GM18511 (cell line): ENCODE results near the gene TDP1.
"Not testable (repeated sequence)": the region's sequence is repeated elsewhere in the genome, so short reads cannot be mapped to it uniquely, and the experiment has no call there.

Experiments
- ATAC-seq: cut with Tn5 transposase; IDR thresholded peaks from one replicate; pipeline ENCODE4 v1.9.1; 2021; ENCODE audit warnings: mild to moderate bottlenecking, moderate library complexity; ENCODE audit not compliant: unreplicated experiment

The TDP1 gene

GRCh38 chr14:89986462-89987160 is 30.9 kb downstream of the TDP1 start:
- ATAC-seq: no peak

GRCh38 chr14:89987161-89987475 is 31.4 kb downstream of the TDP1 start:
- no peak for ATAC-seq

- no peak for ATAC-seq
These were observed 33.1 kb downstream of the TDP1 start for GRCh38 chr14:89988787-89989186.

GRCh38 chr14:89990218-89990617 is 34.5 kb downstream of the TDP1 start:
- ATAC-seq: no peak

- ATAC-seq: no peak
These were observed 35.0 kb downstream of the TDP1 start for GRCh38 chr14:89990623-89991275.

GRCh38 chr14:89992273-89992672 is 36.5 kb downstream of the TDP1 start:
- no peak for ATAC-seq

GRCh38 chr14:89996963-89997362 is 41.2 kb downstream of the TDP1 start:
- no peak for ATAC-seq

GRCh38 chr14:90000935-90001334 is 45.2 kb downstream of the TDP1 start:
- ATAC-seq: no peak

- ATAC-seq: no peak
These were observed 48.0 kb downstream of the TDP1 start for GRCh38 chr14:90003526-90004307.

- no peak for ATAC-seq
These were observed 49.7 kb downstream of the TDP1 start for GRCh38 chr14:90005441-90005840.

- ATAC-seq: no peak
These were observed 50.3 kb downstream of the TDP1 start for GRCh38 chr14:90005939-90006530.

- no peak for ATAC-seq
These were observed 61.6 kb downstream of the TDP1 start for GRCh38 chr14:90017371-90017770.

- ATAC-seq: no peak
These were observed 64.2 kb downstream of the TDP1 start for GRCh38 chr14:90019824-90020523.

GRCh38 chr14:90023176-90023896 is 67.6 kb downstream of the TDP1 start:
- no peak for ATAC-seq

GRCh38 chr14:90024910-90025309 is 69.2 kb downstream of the TDP1 start:
- ATAC-seq: no peak

- not testable (repeated sequence) for ATAC-seq
These were observed 70.9 kb downstream of the TDP1 start for GRCh38 chr14:90026608-90027007.

GRCh38 chr14:90027842-90028241 is 72.1 kb downstream of the TDP1 start:
- ATAC-seq: no peak

- ATAC-seq: no peak
These were observed 78.4 kb downstream of the TDP1 start for GRCh38 chr14:90034156-90034555.

- no peak for ATAC-seq
These were observed 79.3 kb downstream of the TDP1 start for GRCh38 chr14:90034835-90035525.
